Activated T-cell treated with anti-CD3 and anti-CD28 coated beads for 48 hours (primary cell): Measurements from ENCODE around the gene SCGB3A1.

Source experiments
- DNase-seq: peaks from one replicate; pipeline ENCODE4 v3.0.0-alpha.2; 2020; ENCODE audit warnings: low read depth

Gene SCGB3A1

DNA sequence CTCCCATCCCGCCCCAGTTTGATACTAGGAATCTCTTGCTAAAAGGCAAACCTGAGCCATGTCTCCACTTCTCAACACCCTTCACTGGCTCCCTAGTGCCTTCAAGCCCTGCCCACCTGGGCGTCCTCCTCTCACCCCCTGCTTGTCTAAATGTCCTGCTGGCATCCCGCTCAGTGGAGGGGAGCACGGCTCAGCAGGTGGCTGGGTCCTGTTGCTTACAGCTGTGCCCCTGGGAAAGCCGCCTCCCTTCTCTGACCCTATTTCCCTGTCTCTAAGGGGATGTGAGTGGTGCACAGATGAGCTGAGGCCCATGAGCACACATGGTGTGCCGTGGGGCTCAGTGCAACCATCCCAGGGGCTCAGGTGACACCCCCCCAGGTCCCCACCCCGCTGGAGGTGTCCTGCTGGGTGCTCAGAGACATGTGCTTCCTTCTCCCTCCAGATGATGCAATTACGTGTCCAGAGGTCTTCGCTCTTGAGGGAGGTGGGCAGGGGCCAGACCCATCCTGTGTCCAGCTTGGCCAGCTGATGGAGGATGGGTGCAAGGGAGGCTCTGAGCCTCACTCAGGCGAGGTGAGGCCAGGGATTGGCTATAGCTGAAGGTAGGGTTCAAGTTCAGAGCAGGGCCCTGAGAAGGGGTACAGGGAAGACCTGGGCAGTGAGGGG lies 34.0 kb upstream of the SCGB3A1 start:
- no peak for DNase-seq

DNA sequence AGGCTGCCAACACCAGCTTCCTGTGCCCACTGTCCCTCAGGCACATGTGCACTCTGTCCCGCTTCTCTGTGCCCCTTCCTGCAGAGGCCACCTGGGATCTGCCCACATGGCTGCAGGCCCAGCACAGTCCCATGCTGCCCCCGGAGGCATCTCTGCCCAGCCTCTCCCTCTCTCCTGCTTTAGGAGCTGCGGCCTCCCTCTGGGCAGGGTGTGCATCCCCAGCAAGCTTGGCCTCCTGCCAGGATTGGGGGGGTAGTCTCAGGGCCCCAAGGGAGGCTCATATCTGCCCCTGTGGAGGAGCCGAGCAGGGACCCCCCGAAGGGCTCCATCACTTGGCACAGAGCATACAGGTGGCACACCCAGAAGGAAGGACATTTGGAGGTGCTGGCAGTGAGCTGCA lies 33.3 kb upstream of the SCGB3A1 start:
- DNase-seq: no peak

DNA sequence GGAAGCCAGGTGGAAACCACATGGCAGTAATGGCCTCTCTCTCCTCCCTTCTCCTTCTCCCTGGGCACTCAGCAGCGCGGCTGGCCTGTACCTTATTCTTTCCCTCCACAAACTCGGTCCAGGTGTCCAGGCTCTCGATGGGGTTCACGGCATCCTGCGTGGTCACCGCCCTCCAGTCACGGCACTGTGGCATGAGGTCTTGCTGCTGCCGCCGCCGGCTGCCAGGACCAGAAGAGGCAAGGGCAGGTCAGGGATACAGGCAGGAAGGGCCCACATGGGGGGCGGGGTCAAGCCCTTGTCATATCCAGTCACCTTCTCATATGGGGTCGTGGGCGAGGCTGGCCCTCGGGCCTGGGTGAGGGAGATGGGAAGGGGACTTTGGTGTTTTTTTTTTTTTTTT lies 32.5 kb upstream of the SCGB3A1 start:
- DNase-seq: no peak

DNA sequence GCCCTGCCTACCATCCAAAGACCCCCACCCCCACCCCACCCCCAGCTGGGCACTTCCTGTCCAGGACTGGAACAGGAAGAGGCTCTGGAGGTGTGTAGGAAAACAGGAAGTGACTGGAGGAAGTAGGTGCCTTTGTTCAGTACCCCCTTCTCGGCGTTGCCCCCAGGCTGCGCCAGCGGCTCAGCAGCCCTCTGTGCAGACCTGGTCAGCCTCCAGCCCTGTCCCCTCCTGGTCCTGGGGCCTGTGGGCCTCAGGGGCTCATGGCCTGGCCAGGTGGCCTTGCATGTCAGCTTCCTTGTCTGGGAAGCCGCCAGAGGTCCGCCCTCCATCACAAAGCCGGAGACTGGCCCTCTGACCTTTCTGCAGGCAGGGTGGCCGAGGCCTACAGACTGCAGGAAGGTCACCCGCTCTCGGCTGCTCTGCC lies 32.1 kb upstream of the SCGB3A1 start:
- DNase-seq: no peak

DNA sequence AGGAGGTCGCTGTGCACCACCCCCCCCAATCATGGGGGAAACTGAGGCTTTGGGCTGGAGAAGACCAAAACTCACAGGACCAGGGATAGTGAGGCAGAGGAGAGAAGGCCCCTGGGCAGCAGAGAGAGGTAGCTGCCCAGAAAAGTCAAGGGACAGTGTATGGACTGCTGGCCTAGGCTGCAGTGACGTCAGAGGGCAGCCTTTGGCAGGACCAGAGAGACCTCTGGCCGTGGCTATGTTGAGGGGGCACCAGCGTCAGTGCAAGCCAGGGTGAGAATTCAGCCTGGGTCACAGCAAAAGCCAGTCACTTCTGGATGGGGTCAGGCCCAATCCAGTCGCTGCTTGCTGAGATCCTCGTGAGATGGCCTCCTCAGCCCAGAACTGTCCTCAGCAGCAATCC lies 31.6 kb upstream of the SCGB3A1 start:
- no peak for DNase-seq

DNA sequence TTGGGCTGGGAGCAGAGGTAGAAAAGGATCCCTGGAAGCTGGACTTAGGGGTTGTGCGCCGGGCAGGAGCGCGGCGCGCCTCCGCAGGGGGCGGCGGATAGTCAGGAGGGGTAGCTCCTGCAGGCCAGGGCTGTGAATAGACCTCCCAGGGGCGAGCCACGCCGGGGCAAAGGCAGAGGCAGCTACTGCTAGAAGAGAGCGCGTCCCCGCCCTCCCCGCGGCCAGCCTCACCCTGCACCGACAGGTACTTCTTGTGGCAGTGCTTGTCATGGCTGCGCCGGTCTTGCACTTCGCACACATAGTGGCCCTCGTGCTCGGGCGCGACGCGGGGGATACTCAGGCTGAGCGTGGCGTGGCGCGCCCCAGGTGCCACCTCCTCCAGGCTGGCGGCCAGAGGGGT lies 30.0 kb upstream of the SCGB3A1 start:
- DNase-seq: no peak

DNA sequence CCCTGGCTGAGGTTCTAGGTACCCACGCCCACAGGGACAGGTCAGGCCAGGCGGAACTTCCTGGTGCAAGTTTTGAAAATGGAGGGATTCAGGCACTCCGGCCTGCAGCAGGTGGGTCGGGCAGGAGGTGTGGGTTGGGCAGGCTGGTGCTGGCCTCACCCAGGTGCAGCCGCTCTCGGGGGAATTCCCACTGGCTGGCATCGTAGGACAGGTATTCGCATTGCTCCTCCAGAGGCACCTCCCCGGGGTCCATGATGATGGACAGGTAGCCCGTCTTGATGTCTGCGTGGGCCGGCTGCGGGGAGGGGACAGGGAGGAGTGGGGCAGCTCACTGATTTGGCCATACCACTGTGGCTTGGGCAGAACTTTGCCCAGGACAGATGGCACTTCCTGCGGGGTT lies 28.7 kb upstream of the SCGB3A1 start:
- no peak for DNase-seq

DNA sequence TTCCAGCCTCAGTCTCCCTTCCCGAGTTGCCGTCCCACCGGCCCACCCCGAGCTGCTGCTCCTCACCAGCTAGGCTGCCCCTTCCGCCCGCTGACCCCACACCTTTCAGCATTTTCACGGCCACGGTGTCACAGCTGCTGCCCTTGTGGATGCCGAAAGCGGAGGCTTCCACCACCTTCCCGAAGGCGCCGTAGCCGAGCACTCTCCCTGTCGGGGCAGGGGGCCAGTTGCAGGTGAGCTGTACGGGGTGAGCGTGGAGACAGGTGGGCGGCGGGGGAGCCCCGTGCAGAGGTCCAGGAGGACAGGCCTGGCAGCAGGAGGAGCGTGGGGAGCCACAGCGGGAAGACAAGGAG lies 28.2 kb upstream of the SCGB3A1 start:
- DNase-seq: no peak

DNA sequence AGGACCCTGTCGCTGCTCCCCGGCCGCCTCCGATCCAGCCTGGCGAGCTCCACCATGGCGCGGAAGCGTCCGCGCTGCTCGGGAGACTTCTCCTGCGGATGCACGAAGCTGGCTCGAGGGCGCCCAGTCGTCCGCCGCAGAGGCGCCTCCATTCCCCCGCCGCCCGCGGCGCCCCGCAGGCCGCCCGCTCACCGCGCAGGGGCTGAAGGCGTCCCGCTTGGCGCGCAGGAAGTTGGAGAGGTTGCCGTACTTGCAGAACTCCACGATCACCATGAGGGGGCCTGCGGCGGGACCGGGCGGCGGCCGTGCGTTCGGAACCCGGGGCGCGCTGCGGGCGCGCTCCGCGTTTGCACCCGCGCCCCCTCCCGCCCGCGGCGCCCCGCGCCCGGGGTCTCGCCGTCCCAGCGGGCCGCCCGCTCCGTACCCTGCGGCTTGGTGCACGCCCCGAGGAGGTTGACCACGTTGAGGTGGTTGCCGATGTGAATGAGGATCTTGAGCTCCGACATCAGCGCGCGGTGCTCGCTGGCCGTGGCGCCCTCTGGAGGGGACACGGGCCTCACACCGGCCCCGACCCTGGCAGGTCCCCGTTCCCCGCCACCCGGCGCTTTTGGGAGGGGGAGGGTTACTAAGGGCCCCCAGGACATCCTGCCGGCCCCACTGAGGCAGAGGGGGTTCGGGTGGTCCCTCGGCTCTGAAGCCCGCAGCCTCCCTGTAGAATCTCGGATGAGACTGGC lies 27.7 kb upstream of the SCGB3A1 start:
- DNase-seq: peak; percentile 43

DNA sequence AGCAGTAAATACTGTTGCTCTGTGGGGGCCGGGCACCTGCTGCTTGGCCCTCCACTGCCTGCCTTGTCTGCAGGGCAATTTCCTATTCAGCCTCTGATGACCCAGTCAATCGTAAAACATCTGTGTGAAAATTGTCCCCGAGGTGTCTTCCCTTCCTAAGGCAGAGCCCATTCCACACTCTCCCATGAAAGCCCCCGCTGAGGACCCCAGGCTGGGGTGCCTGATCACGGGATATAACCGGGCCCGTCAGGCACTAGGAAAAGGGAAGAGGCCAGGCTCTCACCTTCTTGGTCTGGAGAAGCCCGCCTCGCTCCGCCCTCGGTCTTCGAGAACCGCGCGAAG lies 27.2 kb upstream of the SCGB3A1 start:
- DNase-seq: no peak

DNA sequence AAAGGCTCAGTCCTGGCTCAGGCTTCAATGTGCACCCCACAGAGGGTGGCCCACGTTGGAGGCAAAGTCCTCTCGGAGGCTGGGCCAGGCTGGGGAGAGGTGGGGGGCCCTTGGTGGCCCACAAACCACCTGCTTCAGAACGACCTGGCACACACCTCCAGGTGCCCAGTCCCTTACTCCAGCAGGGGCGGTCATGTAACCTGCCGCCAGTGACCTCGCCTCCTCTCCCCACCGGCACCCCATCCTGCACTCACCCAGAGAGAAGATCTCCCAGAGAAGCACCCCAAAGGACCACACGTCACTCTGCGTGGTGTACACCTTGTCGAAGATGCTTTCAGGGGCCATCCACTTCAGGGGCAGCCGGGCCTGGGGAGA lies 22.5 kb upstream of the SCGB3A1 start:
- DNase-seq: no peak

DNA sequence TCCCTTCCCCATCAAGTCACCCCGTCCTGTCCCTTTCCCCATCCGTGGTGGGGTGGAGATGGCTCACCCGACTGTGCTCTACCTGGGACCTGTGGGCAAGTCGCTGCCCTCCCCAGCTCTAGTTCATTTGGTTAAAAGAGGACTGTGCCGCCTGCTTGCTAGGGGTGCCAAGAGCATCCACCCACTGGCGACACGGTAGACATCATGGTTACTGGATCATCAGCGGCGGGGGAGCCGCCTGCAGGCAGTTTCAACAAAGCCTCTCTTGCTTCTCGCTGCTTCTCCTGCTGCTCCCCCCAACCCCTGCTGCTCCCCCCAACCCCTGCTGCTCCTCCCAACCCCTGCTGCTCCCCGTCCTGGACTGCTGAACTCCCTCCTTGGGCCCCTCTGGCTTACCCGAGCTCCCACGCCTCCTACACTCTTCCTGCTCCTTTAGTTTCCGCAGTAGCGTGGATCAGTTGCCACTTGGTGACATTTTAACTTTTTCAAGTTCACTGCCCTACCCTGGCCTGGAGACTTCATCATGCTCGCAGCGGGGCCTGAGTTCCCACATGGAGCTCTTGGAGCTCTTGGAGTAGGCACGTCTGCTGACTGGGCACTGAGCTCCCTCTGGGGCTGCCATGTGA lies 22.0 kb upstream of the SCGB3A1 start:
- DNase-seq: no peak

DNA sequence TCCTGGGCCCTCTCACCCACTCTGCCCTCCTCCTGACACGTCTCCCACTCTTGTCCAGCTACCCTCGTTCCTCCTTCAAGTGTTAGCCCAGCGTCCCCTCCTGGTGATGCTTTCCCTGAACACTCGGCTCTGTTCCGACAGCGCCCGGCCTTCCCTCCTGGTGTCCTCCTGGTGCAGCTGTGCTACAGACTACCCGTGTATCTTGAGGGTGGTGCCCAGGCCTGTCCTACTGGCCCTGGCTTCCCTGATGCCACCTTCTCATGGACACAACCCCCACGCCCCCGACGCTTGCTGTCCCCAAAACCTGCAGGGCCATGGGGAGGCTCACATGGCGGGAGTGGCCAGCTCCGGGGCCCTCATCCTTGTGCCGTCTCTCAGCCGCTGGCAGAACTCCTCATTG lies 21.4 kb upstream of the SCGB3A1 start:
- DNase-seq: no peak

DNA sequence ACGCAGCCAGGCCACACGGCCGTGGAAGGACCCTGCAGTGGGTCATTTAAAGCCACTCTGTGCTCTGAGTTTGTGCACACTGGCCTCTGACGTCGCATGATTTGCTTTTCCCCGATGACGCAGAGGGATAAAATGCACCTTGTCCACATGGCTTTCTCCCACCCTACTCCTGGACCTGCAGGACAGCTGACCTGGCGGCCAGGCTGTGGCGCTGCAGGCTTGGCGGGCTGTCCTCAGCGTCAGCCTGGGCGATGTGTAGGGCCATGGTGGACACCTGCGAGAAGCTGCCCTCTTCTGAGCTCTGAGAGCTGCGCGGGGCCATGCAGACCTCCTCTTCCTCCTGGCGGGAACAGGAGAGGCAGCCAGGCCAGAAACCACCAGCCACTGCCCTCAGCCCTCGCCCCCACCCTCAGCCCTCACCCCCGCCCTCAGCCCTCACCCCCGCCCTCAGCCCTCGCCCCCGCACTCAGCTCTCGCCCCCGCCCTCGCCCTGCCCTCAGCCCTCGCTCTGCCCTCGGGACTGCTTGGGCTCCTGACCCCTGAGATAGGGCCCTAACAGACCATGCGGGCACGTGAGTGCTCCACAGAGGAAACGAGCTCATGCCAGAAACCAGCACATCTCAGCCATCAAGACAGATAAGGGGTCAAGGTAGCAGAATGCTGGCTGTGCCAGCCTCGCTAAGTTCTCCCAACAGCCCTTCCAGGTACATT lies 20.0 kb upstream of the SCGB3A1 start:
- DNase-seq: no peak

DNA sequence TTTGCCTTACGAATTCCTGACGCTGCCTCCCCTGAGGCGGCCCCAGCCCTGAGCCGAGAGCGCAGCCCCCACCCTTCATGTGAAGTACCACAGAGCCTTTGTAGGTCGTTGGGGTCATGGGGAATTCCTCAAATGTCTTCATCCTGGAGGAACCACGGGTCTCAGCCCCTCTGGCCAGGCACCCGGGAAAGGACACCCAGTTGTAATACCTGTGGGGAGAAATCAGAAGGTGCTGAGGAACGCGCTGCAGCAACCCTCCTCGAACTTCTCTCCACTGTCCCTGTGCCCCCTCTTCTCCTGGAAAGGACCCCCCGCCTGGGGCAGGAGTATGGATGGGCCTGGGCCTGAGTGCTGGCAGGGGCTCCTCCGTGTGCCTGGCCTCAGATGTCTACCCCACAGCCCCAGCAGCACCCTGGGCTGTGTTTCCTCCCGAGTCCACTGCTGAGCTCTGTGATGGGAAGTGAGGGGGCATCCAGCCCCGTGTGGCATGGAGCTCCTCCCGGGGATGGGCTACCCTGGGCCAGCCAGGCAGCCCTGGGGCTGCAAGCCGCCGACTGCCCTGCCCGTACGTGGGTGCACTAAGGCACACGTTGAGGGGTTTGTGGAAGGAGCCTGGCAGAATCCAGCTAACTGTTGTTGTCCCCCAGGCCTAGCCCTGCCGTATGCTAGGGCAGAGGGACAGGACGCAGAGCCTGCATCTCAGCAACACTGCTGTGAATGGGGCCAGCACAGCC lies 18.7 kb upstream of the SCGB3A1 start:
- no peak for DNase-seq

DNA sequence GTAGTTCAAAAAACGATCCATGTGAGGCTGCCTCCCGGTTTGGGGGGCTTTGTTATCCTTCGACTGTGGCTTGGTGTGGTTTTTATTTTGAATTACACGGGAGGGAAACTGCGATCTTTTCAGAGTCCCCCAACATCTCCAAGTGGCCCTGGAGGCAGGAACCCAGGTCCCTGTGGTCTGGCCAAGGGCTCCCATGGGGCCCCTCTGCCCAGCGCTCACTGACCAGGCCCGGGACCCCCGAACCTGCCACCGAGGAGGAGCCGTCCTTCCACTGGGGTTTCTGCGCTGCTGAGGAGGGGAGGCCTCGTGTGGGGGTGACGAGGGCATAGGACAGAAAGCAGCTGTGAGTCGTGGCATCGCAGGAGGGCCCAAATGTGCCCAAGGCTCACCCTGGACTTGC lies 18.1 kb upstream of the SCGB3A1 start:
- DNase-seq: no peak

DNA sequence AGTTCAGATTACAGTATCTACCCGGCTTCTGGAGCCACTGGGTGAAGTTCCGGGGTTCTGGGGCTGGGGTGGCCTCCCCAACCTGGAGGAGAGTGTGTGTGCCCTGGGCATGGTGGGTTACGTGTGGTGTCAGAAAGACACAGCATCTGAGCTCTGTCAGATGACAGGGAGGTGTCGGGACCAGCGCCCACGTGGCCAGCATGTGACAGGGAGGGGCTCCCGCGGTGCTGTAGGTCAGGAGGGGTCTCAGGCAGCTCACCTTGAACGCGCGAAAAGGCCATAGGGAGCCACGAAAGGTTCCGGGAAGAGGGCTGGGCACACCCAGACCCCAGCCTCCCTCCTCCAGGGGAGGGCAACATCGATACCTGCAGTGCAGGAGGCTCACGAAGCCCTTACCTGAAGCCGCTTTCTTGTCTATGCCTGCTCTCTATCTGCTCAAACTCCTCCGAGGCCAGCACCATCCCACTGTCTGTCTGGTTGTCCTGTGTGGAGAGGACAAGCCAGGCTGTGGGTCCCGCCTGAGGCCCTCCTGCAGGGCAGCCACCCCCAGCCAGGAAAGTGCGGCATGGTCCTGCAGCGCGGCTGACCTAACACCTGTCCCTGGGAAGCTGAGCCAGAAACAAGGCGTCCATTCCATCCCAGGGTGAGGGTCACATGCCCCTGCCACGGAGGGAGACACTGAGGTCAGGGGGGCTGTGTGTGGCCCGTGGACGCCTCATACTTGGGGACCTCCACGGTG lies 17.4 kb upstream of the SCGB3A1 start:
- DNase-seq: no peak

DNA sequence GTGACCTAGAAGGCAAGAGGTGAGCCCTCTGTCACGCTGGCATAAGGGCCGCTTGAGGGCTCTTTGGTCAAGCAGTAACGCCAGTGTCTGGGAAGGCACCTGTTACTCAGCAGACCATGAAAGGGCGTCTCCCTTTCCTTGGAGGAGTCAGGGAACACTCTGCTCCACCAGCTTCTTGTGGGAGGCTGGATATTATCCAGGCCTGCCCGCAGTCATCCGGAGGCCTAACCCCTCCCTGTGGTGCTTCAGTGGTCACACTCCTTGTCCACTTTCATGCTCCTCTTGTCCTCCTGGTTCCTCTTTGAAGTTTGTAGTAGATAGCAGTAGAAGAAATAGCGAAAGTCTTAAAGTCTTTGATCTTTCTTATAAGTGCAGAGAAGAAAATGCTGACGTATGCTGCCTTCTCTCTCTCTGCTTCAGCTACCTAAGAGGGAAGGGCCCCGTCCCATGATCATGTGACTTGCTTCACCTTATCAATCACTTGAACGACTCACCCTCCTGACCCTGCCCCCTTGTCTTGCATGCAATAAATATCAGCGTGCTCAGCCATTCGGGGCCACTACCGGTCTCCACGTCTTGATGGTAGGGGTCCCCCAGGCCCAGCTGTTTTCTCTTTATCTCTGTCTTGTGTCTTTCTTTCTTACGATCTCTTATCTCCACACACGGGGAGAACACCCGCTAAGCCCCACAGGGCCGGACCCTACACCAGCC lies 16.7 kb upstream of the SCGB3A1 start:
- DNase-seq: no peak

DNA sequence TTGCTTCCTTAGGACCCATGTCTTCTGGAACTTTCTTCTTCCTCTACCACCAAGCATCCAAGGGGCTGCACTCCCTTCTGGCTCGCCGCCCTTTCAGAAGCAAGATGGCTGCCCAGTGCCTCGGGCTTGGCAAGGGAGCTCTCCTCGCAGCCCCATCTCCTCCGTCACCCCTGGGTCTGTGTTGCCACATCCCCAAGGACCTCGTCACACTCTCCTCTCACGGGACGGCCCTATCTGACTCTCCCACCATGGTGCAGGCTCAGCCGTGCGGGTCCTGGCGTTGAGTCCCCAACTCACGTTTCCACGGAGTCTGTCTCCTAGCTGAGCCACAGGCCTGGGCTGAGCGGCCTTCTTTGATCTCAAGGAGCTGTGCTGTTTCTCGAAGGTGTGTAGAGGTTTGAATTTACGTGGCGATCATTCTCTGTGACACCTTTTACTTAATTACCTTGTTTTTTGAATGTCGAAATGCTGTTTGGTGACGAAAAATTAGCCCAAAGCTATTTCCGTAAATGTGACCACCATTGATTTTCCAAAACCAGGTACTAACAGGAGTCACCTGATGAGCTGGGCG lies 15.0 kb upstream of the SCGB3A1 start:
- DNase-seq: no peak

DNA sequence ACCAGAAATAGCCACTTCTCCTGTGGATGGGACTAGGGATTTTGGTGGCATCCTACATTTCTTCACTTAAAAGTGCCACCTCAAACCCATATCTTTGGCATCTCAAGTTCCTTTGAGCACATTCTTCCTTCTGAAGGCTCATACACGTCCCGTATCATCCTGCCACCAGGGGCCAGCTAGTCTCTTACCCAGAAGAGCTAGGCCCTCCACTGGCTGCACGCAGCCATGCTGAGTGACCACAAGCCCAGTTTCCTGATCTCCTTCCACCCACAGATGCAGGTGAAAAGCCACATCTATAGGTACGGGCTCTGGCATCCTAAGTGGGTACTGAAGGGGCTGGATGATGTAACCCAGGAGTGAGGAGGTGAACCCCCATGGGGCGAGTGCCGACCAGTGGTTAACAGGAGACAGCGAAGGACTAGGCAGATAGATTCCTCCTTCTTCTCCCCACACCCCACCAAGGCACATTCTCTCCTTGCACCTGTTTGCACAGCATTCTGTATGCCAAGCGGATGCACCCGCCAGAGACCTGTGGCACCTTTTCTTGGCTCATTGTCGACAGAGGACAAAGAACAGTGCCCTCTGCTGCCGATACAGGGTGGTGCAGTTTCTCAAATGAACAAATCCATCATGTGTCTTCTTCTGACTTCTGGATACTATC lies 14.4 kb upstream of the SCGB3A1 start:
- peak; percentile 59 for DNase-seq
